WTC11 (cell line): ENCODE data around the gene STX18. TPM values are rescaled to one million over a fixed set of nuclear protein-coding genes. Genes with fewer than 3 reads are reported as not detected.

Source experiments
- ATAC-seq: fragments of 200-7000 bp; cut with Tn5 transposase; 2 replicates; pipeline ENCODE4 v1.10.0; 2021; ENCODE audit warnings: mild to moderate bottlenecking, moderate library complexity
- CTCF ChIA-PET: fragments of 300-600 bp; sonication (Branson Sonifier 250); formaldehyde crosslinking; loops from one replicate; lab custom pipeline; 2021; ENCODE audit warnings: antibody characterized with exemption; lab: Charles Lee
- POLR2A ChIA-PET: fragments of 350-600 bp; sonication (Branson Sonifier 250); formaldehyde crosslinking; loops from one replicate; lab custom pipeline; 2021; ENCODE audit warnings: antibody characterized with exemption; lab: Charles Lee
- DNase-seq: peaks from one replicate; pipeline ENCODE4 v3.0.0; 2021; ENCODE audit warnings: low spot score
- H3K27ac Mint-ChIP-seq: 2 replicates; pipeline ENCODE4 v1.8.0; 2021; ENCODE audit warnings: mixed read lengths
- H3K27me3 Mint-ChIP-seq: 2 replicates; pipeline ENCODE4 v1.8.0; 2021; ENCODE audit warnings: low read depth, mild to moderate bottlenecking, moderate library complexity, mixed read lengths
- H3K36me3 Mint-ChIP-seq: 2 replicates; pipeline ENCODE4 v1.8.0; 2021; ENCODE audit warnings: mixed read lengths
- H3K4me1 Mint-ChIP-seq: 2 replicates; pipeline ENCODE4 v1.8.0; 2022; ENCODE audit warnings: mixed read lengths
- H3K4me3 Mint-ChIP-seq: 2 replicates; pipeline ENCODE4 v1.8.0; 2021; ENCODE audit warnings: mild to moderate bottlenecking, moderate library complexity, mixed read lengths
- H3K9me3 Mint-ChIP-seq: 2 replicates; pipeline ENCODE4 v1.8.0; 2021; ENCODE audit warnings: mixed read lengths
- AFF4 ChIP-seq: sonication (generic); formaldehyde crosslinking; IDR thresholded peaks from 2 replicates; pipeline ENCODE4 v1.8.1; 2023; ENCODE audit warnings: mild to moderate bottlenecking, missing genetic modification reagents, borderline replicate concordance
- CBFB ChIP-seq: sonication (generic); formaldehyde crosslinking; IDR thresholded peaks from 2 replicates; pipeline ENCODE4 v1.8.1; 2022; ENCODE audit warnings: mild to moderate bottlenecking, low read depth, missing genetic modification reagents
- CREM ChIP-seq: sonication (generic); formaldehyde crosslinking; IDR thresholded peaks from 2 replicates; pipeline ENCODE4 v1.8.1; 2022; ENCODE audit warnings: mild to moderate bottlenecking, missing genetic modification reagents, moderate library complexity
- ELF4 ChIP-seq: sonication (generic); formaldehyde crosslinking; IDR thresholded peaks from 2 replicates; pipeline ENCODE4 v1.8.1; 2022; ENCODE audit warnings: low read depth, mild to moderate bottlenecking, moderate library complexity, missing genetic modification reagents
- ETV6 ChIP-seq: sonication (generic); formaldehyde crosslinking; IDR thresholded peaks from 2 replicates; pipeline ENCODE4 v1.8.1; 2022; ENCODE audit warnings: mild to moderate bottlenecking, missing genetic modification reagents
- JUN ChIP-seq: sonication (generic); formaldehyde crosslinking; IDR thresholded peaks from 2 replicates; pipeline ENCODE4 v1.8.0; 2023; ENCODE audit warnings: mild to moderate bottlenecking, missing genetic modification reagents
- SMAD4 ChIP-seq: sonication (generic); formaldehyde crosslinking; IDR thresholded peaks from 2 replicates; pipeline ENCODE4 v1.8.0; 2022; ENCODE audit warnings: mild to moderate bottlenecking, missing genetic modification reagents
- TCF7 ChIP-seq: sonication (generic); formaldehyde crosslinking; IDR thresholded peaks from 2 replicates; pipeline ENCODE4 v1.8.0; 2022; ENCODE audit warnings: mild to moderate bottlenecking, low read depth, missing genetic modification reagents, moderate library complexity
- USF1 ChIP-seq: sonication (generic); formaldehyde crosslinking; IDR thresholded peaks from 2 replicates; pipeline ENCODE4 v1.8.0; 2022; ENCODE audit warnings: mild to moderate bottlenecking, missing genetic modification reagents
- ZNF138 ChIP-seq: sonication (generic); formaldehyde crosslinking; conservative IDR thresholded peaks from 2 replicates; pipeline ENCODE4 v1.8.1; 2022; ENCODE audit warnings: mild to moderate bottlenecking, moderate library complexity, missing genetic modification reagents
- ZNF423 ChIP-seq: fragments of 250-450 bp; sonication (Bioruptor Pico); IDR thresholded peaks from 2 replicates; pipeline ENCODE4 v2.1.2; 2022; ENCODE audit warnings: mild to moderate bottlenecking, moderate library complexity
- ZNF532 ChIP-seq: fragments of 250-450 bp; sonication (Bioruptor Pico); IDR thresholded peaks from 2 replicates; pipeline ENCODE4 v1.9.0; 2021; ENCODE audit warnings: mild to moderate bottlenecking, borderline replicate concordance
- total RNA-seq: library from RNA; stranded (reverse); gene quantifications from 3 replicates; pipeline ENCODE4 v1.2.3, GENCODE V29; 2021
- TF ChIP-seq, protein P1 (sequence below): sonication (generic); formaldehyde crosslinking; IDR thresholded peaks from 2 replicates; pipeline ENCODE4 v1.8.1; 2022; ENCODE audit warnings: missing genetic modification reagents, borderline replicate concordance
- TF ChIP-seq, protein P2 (sequence below): fragments of 200-600 bp; IDR thresholded peaks from 2 replicates; pipeline ENCODE4 v1.8.0; 2022; ENCODE audit warnings: antibody characterized with exemption
- TF ChIP-seq, protein P3 (sequence below): sonication (generic); formaldehyde crosslinking; IDR thresholded peaks from 2 replicates; pipeline ENCODE4 v1.8.1; 2022; ENCODE audit warnings: low read depth, missing genetic modification reagents, borderline replicate concordance

STX18 gene
- total RNA-seq, 1 experiment from 2014 or later = 16.9 TPM

DNA sequence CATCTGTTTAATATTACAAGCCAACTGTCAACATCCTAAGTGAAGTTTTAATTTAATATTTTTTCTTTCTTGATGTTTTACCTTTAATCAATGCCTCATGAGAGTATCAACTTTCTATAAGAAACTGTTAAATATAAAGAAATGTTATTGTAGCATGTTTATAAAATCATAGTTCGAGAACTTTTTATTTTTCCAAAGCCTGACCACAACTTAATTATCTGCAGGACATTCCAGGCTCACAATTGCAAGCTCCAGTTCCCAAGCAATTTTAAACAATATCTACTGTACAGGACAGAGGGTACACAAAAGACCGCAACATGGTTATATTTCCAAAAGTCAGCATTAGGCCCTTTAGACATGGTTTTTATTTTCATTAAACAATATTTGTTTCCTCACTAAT lies 20.1 kb downstream of the STX18 start:
- Mint-ChIP-seq H3K4me3 (no peak overlapping the region), H3K4me1 (peaks cover 16% of the 10 kb centered on the region), H3K27ac (no peak overlapping the region), H3K27me3 (no peaks in the 10 kb centered on the region), H3K9me3 (no peaks in the 10 kb centered on the region), H3K36me3 (no peaks in the 10 kb centered on the region)
- DNase-seq (no peak), ATAC-seq (no peak)
- TF ChIP-seq ZNF138 (CRISPR knock-in tag) (no peak), JUN (no peak), AFF4 (CRISPR knock-in tag) (no peak), SMAD4 (no peak), ELF4 (CRISPR knock-in tag) (no peak), CBFB (CRISPR knock-in tag) (no peak), CREM (CRISPR knock-in tag) (no peak), TCF7 (CRISPR knock-in tag) (no peak), ZNF532 (CRISPR knock-in tag) (no peak), ZNF423 (CRISPR knock-in tag) (no peak), ETV6 (CRISPR knock-in tag) (no peak), USF1 (CRISPR knock-in tag) (no peak)
- TF ChIP-seq, protein P1, sequence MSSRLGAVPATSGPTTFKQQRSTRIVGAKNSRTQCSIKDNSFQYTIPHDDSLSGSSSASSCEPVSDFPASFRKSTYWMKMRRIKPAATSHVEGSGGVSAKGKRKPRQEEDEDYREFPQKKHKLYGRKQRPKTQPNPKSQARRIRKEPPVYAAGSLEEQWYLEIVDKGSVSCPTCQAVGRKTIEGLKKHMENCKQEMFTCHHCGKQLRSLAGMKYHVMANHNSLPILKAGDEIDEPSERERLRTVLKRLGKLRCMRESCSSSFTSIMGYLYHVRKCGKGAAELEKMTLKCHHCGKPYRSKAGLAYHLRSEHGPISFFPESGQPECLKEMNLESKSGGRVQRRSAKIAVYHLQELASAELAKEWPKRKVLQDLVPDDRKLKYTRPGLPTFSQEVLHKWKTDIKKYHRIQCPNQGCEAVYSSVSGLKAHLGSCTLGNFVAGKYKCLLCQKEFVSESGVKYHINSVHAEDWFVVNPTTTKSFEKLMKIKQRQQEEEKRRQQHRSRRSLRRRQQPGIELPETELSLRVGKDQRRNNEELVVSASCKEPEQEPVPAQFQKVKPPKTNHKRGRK (CRISPR knock-in tag) = no peak
- TF ChIP-seq, protein P2, sequence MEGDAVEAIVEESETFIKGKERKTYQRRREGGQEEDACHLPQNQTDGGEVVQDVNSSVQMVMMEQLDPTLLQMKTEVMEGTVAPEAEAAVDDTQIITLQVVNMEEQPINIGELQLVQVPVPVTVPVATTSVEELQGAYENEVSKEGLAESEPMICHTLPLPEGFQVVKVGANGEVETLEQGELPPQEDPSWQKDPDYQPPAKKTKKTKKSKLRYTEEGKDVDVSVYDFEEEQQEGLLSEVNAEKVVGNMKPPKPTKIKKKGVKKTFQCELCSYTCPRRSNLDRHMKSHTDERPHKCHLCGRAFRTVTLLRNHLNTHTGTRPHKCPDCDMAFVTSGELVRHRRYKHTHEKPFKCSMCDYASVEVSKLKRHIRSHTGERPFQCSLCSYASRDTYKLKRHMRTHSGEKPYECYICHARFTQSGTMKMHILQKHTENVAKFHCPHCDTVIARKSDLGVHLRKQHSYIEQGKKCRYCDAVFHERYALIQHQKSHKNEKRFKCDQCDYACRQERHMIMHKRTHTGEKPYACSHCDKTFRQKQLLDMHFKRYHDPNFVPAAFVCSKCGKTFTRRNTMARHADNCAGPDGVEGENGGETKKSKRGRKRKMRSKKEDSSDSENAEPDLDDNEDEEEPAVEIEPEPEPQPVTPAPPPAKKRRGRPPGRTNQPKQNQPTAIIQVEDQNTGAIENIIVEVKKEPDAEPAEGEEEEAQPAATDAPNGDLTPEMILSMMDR = no peak
- TF ChIP-seq, protein P3, sequence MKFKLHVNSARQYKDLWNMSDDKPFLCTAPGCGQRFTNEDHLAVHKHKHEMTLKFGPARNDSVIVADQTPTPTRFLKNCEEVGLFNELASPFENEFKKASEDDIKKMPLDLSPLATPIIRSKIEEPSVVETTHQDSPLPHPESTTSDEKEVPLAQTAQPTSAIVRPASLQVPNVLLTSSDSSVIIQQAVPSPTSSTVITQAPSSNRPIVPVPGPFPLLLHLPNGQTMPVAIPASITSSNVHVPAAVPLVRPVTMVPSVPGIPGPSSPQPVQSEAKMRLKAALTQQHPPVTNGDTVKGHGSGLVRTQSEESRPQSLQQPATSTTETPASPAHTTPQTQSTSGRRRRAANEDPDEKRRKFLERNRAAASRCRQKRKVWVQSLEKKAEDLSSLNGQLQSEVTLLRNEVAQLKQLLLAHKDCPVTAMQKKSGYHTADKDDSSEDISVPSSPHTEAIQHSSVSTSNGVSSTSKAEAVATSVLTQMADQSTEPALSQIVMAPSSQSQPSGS = no peak
- ChIA-PET CTCF (interaction anchor here (1.1 to 1.2 kb wide), 2 partner anchors 33 to 137 kb away, joined by 3 to 4 read pairs; no protein-coding TSS in a partner anchor), POLR2A (no interaction called here)
